ENCODE data around the gene SLMAP. TPM values are rescaled to one million over a fixed set of nuclear protein-coding genes. Genes with fewer than 3 reads are reported as not detected.
"Not testable (repeated sequence)": the region's sequence is repeated elsewhere in the genome, so short reads cannot be mapped to it uniquely, and the experiment has no call there.

The SLMAP gene
- total RNA-seq, 4 donors from 2014 or later, result 399 to 519 (median 464) TPM

DNA sequence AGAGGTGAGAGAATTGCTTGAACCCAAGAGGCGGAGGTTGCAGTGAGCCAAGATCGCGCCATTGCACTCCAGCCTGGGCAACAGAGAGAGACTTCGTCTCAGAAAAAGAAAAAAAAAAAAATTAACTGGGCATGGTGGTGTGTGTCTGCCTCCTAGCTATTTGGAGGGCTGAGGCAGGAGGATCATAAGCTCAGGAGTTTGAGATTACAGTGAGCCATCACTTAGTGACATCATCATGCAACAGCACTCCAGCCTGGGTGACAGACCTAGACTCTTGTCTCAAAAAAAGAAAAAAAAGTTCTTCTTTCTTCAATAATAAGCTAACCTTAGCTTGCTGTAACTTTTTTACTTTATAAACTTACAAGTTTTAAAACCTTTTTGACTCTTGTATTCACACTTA, 99.8 kb downstream of the SLMAP start:
- TF ChIP-seq POLR2AphosphoS5 (IDR thresholded peaks at IDR 0.05), result no peak
- DNase-seq (ENCODE audit: extremely low spot score), result no peak
- Histone ChIP-seq H3K9me3 (no peaks in the 10 kb centered on the region), H3K27me3 (no peaks in the 10 kb centered on the region), H3K27ac (replicated peaks in 1 of 4) (no peak overlapping the region), H3K4me3 (no peak overlapping the region), H3K36me3 (peaks cover 1 to 41% (median 21%) of the 10 kb centered on the region in 4 donors), H3K4me1 (peaks cover 0 to 10% (median 7%) of the 10 kb centered on the region in 4 donors)
- 79% methylated on average over 4 of the region's 4 CpGs for WGBS
- intact Hi-C loops (cut with DNase I), result no loop called here

GRCh38 chr3:57856675-57857074, 100.6 kb downstream of the SLMAP start:
- Histone ChIP-seq H3K27ac (replicated peaks in 1 of 4) (no peak overlapping the region), H3K9me3 (no peaks in the 10 kb centered on the region), H3K4me3 (no peak overlapping the region), H3K4me1 (peaks cover 0 to 10% (median 7%) of the 10 kb centered on the region in 4 donors), H3K36me3 (peaks cover 4 to 41% (median 21%) of the 10 kb centered on the region in 4 donors), H3K27me3 (no peaks in the 10 kb centered on the region)
- no peak for DNase-seq (ENCODE audit: extremely low spot score)
- intact Hi-C loops (cut with DNase I), result no loop called here
- 60% methylated on average over 2 of the region's 2 CpGs for WGBS
- TF ChIP-seq CTCF (IDR thresholded peaks at IDR 0.05) (peak in 1 of 3 experiments; percentile 21), POLR2AphosphoS5 (IDR thresholded peaks at IDR 0.05) (no peak), EP300 (IDR thresholded peaks at IDR 0.05) (no peak)

- DNase-seq (ENCODE audit: extremely low spot score), result no peak
- no peak overlapping the region for H3K4me3 ChIP-seq
- peaks cover 0 to 3% (median 1%) of the 10 kb centered on the region in 4 donors for H3K4me1 ChIP-seq
- intact Hi-C loops (cut with DNase I), result loop anchor here (10.0 kb wide), 1 partner anchor 142 kb away; the partner anchor contains the start of gene FLNB
- H3K9me3 ChIP-seq, result no peaks in the 10 kb centered on the region
- no peak for TF ChIP-seq POLR2AphosphoS5 (IDR thresholded peaks at IDR 0.05)
- TF ChIP-seq POLR2A (IDR thresholded peaks at IDR 0.05; ENCODE audit: low read depth), result no peak
- TF ChIP-seq EP300 (IDR thresholded peaks at IDR 0.05), result no peak
- TF ChIP-seq CTCF (IDR thresholded peaks at IDR 0.05), result no peak
- H3K36me3 ChIP-seq, result peaks cover 5 to 75% (median 44%) of the 10 kb centered on the region in 4 donors
- no peaks in the 10 kb centered on the region for H3K27me3 ChIP-seq
- peak overlapping the region in 1 of 4 donors; percentile 6 for H3K27ac ChIP-seq (replicated peaks in 1 of 4)
Measured at GRCh38 chr3:57862894-57863293, 106.8 kb downstream of the SLMAP start.

DNA sequence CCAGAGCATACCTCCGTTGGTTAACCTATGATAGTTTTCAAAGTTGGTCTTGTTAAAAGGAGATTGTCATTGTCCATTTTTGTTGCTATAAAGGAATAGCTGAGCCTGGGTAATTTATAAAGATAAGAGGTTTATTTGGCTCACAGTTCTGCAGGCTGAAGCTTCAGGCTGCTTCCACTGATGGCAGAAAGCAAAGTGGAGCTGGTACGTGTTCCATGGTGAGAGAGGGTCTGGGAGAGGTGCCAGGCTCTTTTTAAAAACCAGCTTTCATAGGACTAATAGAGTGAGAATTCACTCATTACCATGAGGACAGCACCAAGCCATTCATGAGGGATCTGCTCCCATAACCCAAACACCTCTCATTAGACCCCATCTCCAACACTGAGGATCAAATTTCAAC, 107.3 kb downstream of the SLMAP start:
- H3K36me3 ChIP-seq, result peaks cover 5 to 71% (median 42%) of the 10 kb centered on the region in 4 donors
- H3K4me3 ChIP-seq, result no peak overlapping the region
- TF ChIP-seq POLR2AphosphoS5 (IDR thresholded peaks at IDR 0.05) (no peak), POLR2A (IDR thresholded peaks at IDR 0.05; ENCODE audit: low read depth) (no peak), EP300 (IDR thresholded peaks at IDR 0.05) (no peak), CTCF (IDR thresholded peaks at IDR 0.05) (no peak)
- no peaks in the 10 kb centered on the region for H3K27me3 ChIP-seq
- H3K4me1 ChIP-seq, result peaks cover 0 to 3% (median 1%) of the 10 kb centered on the region in 4 donors
- no peaks in the 10 kb centered on the region for H3K9me3 ChIP-seq
- DNase-seq (ENCODE audit: extremely low spot score), result no peak
- 68% methylated on average over 2 of the region's 2 CpGs for WGBS
- H3K27ac ChIP-seq (replicated peaks in 1 of 4), result peak overlapping the region in 1 of 4 donors; percentile 6
- intact Hi-C loops (cut with DNase I), result loop anchor here (10.0 kb wide), 1 partner anchor 141 kb away; the partner anchor contains the start of gene FLNB

- peaks cover 0 to 3% (median 1%) of the 10 kb centered on the region in 4 donors for H3K4me1 ChIP-seq
- intact Hi-C loops (cut with DNase I), result loop anchor here (10.0 kb wide), 1 partner anchor 140 kb away; the partner anchor contains the start of gene FLNB
- DNase-seq (ENCODE audit: extremely low spot score), result no peak
- TF ChIP-seq POLR2AphosphoS5 (IDR thresholded peaks at IDR 0.05) (no peak), EP300 (IDR thresholded peaks at IDR 0.05) (no peak), CTCF (IDR thresholded peaks at IDR 0.05) (peak; percentile 60 to 68 (median 64))
- H3K27me3 ChIP-seq, result no peaks in the 10 kb centered on the region
- H3K9me3 ChIP-seq, result no peaks in the 10 kb centered on the region
- H3K36me3 ChIP-seq, result peaks cover 5 to 61% (median 35%) of the 10 kb centered on the region in 4 donors
- H3K4me3 ChIP-seq, result no peak overlapping the region
- 7% methylated on average over 1 of the region's 1 CpG for WGBS
- peak overlapping the region in 1 of 4 donors; percentile 55 for H3K27ac ChIP-seq (replicated peaks in 1 of 4)
Measured at GRCh38 chr3:57864853-57865252, 108.7 kb downstream of the SLMAP start.

GRCh38 chr3:57869110-57869509, 113.0 kb downstream of the SLMAP start:
- intact Hi-C loops (cut with DNase I), result loop anchor here (10.0 kb wide), 1 partner anchor 136 kb away; the partner anchor contains the start of gene FLNB
- H3K27me3 ChIP-seq; DNase-seq (ENCODE audit: extremely low spot score); H3K4me3 ChIP-seq; H3K9me3 ChIP-seq; H3K4me1 ChIP-seq; H3K27ac ChIP-seq (replicated peaks in 1 of 4): not testable (repeated sequence)
- WGBS, result 88% methylated on average over 1 of the region's 1 CpG
- H3K36me3 ChIP-seq, result peaks cover 0 to 41% (median 12%) of the 10 kb centered on the region in 4 donors

Measured in esophagus muscularis mucosa (tissue), 4 donors.